SU-DHL-6 (cell line): Measurements from ENCODE around the gene POFUT2.

Source experiments
- EZH2phosphoT487 ChIP-seq: fragments of 200-600 bp; sonication (generic), shearing (Covaris generic); conservative IDR thresholded peaks from 2 replicates; pipeline ENCODE4 v1.6.1; 2018; ENCODE audit warnings: mild to moderate bottlenecking, antibody characterized with exemption, low read length, moderate library complexity, mixed read lengths
- TF ChIP-seq, protein P1 (sequence below): fragments of 200-600 bp; sonication (generic); IDR thresholded peaks from one replicate; pipeline ENCODE4 v1.5.1; 2017; ENCODE audit warnings: antibody characterized with exemption, mild to moderate bottlenecking, low read length, moderate library complexity; ENCODE audit not compliant: insufficient read depth, poor library complexity, severe bottlenecking

DNA sequence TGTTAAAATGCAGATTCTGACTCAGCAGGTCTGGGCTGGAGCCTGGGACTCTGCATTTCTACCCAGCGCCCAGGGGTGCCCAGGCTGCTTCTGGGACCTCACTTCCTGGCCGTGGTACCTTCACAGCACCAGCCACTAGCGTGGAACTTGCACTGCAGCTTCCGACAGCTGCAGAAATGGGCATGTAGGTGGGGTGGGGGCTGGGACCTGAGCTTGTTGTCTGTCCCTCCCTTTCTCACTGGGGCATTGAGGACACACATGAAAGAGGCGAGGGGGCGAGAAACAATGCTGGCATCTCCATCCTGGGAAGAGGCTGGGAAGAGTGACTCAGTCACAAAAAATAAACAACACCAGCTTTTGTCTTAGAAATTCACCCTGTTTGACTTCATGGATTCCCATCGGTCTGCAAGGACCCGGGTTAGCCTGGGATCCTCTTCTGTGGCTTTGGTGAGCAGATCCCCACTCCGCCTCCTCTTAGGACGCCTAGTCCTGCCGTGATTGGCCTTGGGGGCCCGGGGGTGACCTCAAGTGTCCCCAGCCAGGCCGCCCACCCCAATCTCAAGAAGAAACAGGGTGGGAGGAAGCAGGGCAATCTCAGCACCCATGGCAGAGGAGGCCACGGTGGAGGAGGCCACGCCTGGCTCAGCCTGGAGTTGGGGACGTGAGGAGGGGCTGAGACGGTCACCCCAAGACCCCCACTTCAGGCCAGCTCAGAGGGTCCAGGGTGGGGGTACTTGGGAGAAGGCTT is 29.9 kb upstream of the POFUT2 start:
- TF ChIP-seq, protein P1, sequence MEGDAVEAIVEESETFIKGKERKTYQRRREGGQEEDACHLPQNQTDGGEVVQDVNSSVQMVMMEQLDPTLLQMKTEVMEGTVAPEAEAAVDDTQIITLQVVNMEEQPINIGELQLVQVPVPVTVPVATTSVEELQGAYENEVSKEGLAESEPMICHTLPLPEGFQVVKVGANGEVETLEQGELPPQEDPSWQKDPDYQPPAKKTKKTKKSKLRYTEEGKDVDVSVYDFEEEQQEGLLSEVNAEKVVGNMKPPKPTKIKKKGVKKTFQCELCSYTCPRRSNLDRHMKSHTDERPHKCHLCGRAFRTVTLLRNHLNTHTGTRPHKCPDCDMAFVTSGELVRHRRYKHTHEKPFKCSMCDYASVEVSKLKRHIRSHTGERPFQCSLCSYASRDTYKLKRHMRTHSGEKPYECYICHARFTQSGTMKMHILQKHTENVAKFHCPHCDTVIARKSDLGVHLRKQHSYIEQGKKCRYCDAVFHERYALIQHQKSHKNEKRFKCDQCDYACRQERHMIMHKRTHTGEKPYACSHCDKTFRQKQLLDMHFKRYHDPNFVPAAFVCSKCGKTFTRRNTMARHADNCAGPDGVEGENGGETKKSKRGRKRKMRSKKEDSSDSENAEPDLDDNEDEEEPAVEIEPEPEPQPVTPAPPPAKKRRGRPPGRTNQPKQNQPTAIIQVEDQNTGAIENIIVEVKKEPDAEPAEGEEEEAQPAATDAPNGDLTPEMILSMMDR: no peak
- no peak for TF ChIP-seq EZH2phosphoT487
